ENCODE results near the gene SND1.
A peak's percentile ranks its signal among the peaks of the same experiment; 100 is the strongest.
"Not testable (repeated sequence)": the region's sequence is repeated elsewhere in the genome, so short reads cannot be mapped to it uniquely, and the experiment has no call there.

Gene SND1

DNA sequence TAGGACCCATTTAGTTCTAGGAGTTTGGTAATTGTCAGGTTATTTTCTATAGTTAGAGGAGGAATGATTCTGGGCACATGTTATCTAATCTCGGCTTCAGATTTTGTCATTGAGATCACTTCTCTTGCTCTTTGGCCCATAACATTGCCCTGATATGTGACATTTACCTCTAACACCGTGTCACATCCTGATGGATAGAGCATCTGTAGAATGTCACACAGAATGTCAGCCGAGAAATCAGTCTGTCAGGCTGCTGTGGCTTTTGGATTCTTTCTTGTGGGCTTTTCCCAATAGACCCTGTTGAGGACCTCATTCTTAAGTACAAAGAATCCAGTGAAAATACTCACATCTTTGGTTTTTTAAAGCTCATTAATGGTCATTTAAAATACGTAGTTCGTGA lies 236.8 kb downstream of the SND1 start:
- no peak for DNase-seq (ENCODE audit: low read depth in 2 of 2)

DNA sequence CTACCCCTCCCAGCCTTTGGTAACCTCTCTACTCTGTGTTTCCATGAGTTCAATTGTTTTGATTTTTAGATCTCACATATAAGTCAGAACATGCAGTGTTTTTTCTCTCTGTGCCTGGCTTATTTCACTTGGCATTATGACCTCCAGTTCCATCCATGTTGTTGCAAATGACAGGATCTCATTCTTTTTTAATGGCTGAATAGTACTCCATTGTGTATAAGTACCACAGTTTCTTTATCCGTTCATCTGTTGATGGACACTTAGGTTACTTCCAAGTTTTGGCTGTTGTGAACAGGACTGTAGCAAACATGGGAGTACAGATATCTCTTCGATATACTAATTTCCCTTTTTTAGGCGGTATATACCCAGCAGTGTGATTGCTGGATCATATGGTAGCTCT lies 237.7 kb downstream of the SND1 start:
- DNase-seq (ENCODE audit: low read depth in 2 of 2), result no peak

DNA sequence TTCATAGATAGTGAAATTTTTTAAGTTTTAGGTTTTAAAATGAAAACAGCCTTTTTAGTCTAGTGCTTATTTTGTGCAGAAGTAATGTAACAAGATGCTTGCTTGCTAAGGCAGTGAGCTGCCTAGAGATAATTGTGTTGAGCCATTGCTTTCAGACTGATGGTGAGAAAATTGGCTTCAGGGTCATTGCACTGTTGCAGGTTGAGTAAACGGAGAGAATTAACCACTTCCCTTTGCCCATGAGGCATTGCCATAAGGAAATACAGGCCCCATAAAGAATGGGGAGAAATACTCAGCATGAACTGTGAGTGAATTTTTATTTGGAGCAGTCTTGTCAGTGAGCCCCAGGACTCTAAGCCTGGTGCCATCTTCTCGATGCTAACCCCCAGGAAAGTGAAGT lies 238.7 kb downstream of the SND1 start:
- DNase-seq (ENCODE audit: low read depth in 2 of 2), result no peak

DNA sequence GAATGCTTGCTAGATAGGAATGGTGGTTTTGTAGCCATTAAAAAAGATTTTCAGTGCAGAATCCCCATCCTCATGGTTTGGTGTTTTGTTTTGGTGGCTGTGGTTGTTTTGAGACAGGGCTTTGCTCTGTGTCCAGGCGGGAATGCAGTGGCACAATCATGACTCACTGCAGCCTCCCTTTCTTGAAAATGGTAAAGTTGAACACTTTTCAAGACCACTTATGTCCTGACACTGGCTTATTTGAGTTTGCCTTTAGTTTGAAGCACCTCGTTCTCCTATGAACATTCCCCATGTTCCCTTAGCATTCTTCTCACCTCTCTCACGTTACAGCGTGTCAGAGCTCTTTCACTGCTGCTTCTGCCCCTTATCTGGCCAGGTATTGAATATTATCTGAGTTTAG lies 239.2 kb downstream of the SND1 start:
- DNase-seq (ENCODE audit: low read depth in 2 of 2), result no peak

DNA sequence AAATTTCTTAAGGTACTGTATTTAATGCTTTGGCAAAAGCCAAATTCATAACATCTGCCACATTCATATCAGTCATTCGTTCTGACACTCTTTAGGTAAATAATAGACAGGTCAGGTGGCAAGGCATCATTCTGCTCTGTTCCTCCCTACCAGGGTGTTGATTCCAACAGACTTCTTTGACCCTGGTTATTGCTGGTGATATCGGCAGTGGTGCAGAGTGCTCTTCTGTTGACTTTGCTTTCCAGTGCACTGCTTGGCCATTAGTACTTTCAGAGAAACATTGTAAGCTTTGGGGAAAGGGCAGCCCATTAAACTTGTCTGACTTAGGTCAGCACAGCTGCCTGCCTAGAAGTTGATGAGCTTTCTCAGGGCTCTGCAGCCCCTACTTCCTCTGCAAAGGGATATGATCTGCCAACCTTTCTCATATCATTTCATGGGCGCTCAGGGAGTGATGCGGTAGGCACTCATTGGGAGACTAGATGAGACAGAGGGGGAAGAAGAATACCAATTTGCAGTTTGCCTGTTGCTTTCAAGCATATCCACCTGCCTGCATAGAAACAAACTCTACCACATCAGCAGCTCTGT lies 240.0 kb downstream of the SND1 start:
- DNase-seq (ENCODE audit: low read depth in 2 of 2), result no peak

DNA sequence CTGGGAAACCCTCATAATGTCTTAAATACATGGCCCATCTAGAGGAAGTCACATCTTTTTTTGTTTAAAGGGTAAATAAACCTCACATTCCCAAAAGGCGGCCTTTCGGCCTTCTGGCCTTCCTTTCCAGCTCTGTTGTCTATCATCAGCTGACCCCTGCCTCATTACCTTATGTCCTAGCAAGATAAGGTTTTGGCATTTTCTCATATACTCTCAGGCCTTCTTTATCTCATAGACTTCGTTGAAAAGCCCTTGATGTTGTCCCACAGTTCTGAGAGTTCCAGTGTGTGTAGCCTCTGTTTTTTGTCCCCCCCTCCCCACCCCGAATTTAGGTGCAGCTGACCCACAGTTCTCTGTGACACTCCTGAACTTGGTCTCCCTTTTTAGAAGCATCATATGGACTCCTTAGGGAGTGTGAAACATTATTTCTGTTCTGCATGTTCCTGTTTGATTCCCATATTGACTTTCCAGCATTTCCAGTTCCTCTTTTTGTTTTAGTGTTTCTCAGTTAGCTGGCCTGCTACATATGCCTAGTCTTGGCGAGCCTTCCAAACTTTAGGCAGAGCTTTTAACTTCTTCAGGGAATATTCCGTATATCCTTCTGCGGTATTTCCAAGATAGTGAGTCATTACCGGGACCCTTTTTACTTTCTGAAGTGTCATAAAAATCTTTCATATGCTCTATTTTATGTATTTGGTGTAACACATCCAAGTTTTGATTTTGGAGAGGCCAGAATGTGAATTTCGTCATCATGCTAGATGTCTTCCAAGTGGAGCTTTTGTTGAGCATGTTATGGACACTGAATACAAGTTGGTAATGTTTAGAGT lies 240.7 kb downstream of the SND1 start:
- peak in 1 of 2 experiments; percentile 21 for DNase-seq (ENCODE audit: low read depth in 2 of 2)

DNA sequence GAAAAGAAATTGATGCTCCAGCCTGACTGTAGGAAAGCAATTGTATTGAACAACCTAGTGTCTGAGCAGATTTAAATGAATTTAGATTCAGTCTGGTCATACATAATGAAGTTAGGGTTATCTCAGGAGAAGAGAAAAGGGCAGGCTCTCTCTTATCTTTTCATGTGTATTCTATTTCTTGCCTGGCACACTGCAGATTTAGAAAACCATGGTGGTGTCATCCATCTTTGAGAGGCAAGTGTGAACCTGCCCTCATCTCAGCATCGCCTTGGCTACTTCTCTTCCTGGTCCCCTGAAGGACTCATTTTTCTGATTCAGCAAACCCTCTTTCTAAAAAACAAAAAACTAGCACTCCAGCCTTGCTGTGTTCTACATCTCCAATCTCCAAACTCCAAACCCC lies 241.6 kb downstream of the SND1 start:
- no peak for DNase-seq (ENCODE audit: low read depth in 2 of 2)

DNA sequence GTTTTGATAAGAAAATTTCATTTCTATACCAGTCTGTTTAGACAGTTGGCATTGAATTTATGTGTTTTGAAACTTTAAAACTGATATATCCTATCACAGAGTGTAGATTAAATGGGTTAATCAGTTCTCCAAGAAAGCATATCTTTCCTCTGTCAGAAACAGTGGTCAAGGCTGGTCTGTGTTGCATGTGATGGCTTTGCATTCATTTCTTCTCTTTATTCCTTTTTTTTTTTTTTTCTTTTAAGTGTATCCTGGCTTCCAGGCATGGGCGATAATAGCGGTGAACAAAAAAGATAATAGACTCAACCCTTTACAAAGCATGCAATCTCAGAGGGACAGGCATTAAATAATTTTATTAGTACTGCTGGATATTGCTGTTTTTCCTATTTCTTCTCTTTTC lies 242.6 kb downstream of the SND1 start:
- DNase-seq (ENCODE audit: low read depth in 2 of 2), result no peak

DNA sequence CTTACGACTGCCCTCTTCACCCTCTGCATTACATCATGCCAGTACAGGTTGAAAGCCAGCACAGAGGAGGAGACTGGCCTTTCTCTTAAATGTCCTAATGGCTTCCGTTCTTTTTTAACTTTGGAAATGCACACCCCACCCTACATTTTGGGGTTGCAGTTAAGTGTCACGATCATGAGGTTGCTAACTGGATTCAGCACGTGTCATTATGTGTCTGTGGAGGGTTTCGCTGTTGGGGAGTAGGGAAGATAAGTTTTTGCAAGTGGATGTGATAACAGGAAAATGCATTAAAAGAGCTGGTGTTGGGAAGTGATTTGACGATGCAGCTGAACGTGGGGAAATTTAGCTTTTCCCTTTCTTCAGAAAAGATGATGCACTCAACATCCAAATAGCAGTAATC lies 243.4 kb downstream of the SND1 start:
- no peak for DNase-seq (ENCODE audit: low read depth in 2 of 2)

DNA sequence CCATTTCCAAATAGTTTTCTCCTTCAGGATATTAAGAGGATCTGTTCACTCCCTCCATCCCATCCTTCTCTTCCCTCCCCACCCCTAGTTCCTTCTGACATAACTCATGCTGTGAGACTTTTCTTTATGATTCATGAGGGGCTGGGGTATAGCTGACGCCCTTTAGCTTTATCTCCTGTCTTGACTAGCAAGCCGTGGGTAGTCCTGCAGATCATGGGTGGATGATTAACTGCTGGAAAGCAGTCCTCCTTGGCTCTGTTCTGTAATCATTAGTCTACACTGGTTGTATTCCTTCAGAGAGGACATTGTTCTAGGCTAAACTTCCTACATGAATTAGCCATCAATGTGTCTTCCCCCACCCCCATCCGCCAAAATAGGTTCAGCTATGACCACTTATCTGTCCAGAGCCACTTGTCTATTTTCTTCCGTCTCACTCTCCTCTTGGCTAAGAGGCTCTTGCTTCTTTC lies 243.9 kb downstream of the SND1 start:
- DNase-seq (ENCODE audit: low read depth in 2 of 2), result no peak

DNA sequence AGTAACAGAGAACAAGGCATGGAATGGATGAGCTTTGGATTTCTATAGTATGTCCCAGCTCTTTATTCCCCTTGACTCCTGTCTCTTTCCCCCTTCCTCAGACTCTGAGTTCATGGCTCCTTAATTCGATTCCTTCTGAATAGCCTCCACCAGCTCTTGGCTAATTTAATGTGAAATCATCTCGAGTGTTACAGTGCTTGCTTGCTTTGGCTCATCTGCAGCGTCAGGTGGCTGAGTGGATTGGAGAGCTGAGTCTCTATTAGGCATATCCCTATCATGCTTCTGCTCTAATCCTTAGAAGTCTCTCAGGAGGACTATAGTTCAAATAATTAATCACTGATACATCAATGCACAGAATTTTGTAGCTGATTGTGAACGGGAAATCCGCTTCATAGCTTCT lies 244.7 kb downstream of the SND1 start:
- DNase-seq (ENCODE audit: low read depth in 2 of 2), result no peak

DNA sequence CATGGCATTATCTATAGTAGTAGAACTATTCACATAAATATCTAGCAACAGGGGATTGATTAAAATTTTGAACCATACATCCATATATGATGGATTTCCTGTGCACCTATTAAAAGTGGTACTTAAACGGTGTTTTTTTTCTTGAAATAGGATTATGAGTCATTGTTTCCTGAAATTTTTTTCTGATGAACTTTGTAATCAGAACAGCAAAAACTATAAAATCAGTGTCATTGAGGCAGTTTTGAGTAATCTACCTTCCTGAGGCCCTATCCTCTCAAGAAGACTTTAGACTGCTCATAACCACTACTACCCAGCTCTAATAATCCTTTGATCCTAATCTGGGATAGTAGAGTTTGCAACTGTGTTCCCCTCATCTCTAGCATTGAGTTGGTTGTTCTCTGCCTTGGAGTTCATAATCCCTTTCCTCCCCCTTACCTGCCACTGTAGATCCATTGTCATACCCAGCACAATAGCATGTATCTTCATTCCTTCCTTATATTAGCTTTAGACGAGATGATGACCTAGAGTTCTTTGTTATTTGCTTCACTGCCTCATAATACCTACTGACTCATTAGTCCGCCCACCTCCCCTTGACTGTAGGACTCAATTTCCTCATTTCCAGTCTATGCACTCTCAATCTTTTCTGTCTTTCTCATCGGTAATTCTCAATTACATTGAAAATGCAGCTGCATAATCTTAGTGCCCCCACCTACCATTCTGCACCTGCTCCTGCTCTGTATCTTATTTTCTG lies 245.9 kb downstream of the SND1 start:
- no peak for DNase-seq (ENCODE audit: low read depth in 2 of 2)

DNA sequence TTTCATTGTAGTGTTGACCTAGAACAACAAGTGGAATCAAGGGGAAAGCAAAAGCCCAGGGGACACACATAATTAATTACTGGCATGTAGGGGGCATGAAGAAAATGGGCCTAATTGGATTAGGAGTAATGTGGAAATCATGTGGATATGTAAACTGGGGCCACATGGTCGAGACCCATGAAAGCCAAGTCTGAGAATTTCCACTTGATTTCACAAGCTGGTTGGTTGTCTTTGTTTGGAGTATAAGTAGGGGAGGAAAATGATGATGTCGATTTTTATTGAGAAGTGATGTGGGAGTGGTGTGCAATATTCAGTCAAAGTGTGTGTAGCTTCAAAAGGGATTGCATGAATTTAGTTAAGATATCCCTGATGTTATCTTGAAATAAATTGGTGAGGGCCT lies 247.4 kb downstream of the SND1 start:
- no peak for DNase-seq (ENCODE audit: low read depth in 2 of 2)

DNA sequence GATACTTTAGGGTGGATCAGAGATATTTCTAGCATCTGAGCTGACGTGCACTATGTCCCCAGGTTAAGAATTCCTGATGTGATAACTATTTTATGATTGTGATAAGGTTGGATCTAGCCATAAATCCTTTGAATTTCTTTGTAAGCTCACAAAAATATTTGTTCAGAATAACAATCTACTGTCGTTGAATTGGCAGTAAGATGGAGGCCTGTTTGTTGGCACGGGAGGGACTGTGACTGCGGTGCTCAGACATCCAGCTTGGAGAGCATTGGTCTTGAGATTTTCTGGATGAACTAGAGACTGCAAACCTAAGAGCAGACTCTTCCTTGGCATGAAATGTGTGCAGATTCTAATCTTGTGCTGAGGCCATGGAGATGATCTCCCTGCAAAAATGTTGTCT lies 248.1 kb downstream of the SND1 start:
- no peak for DNase-seq (ENCODE audit: low read depth in 2 of 2)

DNA sequence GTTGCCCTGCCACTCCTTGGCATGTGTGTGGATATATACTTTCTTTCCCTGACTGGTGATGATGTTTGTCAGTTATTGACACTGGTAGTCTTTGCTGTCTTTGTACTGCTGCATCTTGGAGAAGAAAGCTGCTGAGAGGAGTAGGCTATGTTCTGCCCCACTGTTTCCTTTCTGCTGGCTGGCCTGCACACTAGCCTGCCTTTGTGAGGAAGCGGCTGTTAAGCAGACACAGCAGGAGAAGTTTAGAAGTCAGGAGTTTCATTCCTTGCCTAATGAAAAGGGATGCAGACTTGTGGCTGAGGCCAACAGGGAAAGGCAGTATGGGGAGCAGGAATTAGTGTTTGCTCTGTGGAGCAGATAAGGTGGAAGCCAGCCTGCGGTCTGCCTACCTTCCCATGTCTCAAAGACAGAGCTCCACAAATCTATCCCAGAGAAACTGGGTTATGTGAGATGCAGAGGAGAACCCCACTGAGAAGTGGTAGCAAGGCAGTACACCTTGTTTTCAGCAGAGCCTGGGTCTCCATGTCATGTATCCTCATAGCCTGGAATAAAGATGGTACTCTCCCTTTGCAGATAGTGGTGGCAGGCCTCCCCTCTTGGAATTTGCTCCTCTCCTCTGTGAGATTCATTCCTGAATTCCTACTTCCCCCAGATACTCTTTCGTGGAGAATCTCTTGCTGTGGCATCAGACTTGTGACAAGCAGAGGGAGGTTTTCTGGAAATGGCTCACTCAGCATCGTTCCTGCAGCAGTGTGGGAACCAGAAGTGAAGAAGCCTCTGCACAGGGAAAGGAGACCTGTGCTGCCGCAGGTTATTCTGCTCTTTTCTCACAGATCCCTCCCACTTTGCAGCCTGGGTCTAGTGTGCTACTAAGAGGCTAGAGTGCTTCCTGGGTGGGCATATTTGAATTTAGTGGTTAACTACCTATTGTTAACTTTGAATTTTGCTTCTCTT lies 249.0 kb downstream of the SND1 start:
- no peak for DNase-seq (ENCODE audit: low read depth in 2 of 2)

DNA sequence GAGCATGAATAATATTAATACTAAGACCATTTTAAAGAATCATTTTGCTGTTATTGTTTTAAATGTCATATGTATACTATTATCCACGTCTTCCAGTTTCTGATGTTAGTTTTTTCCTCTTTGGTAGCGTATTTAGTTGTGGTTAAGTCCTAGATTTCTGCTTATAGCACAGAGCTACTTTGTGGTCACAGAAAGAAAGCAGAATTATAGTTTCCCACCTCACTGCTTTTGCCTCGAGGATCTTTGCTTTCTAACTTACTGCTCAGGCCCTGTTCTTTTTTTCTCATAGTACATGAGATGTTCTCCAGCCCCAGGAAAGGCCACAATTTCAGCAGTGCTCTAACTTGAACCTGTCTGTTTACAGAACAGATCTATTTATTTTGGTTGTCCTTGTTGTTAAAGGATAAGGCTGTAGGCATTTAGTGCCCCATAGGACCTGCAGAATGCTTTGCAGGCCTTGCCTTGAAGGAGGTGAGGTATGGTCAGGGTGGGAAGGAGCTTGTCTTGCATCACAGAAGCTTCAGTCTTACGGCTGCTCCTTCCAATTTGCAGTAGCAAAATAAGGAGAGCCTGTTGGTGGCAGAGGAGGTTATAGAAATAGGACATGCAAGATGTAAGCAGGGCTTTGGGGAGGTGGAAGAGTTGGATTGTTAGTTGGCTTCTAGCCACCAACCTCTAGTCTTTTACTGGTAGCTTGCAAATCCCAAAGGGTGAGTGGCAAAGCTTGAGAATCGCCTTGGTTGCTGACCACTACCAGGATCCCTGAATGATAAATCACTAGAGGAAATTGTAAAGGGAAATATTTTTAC lies 250.1 kb downstream of the SND1 start:
- no peak for DNase-seq (ENCODE audit: low read depth in 2 of 2)

DNA sequence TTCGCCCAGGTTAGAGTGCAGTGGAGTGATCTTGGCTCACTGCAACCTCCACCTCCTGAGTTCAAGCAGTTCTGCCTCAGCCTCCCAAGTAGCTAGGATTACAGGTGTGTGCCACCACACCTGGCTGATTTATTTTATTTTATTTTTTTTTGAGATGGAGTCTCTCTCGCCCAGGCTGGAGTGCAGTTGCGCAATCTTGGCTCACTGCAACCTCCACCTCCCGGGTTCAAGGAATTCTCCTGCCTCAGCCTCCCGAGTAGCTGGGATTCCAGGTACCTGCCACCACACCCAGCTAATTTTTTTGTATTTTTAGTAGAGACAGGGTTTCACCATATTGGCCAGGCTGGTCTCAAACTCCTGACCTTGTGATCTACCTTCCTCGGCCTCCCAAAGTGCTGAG lies 250.8 kb downstream of the SND1 start:
- DNase-seq (ENCODE audit: low read depth in 2 of 2), result not testable (repeated sequence)

DNA sequence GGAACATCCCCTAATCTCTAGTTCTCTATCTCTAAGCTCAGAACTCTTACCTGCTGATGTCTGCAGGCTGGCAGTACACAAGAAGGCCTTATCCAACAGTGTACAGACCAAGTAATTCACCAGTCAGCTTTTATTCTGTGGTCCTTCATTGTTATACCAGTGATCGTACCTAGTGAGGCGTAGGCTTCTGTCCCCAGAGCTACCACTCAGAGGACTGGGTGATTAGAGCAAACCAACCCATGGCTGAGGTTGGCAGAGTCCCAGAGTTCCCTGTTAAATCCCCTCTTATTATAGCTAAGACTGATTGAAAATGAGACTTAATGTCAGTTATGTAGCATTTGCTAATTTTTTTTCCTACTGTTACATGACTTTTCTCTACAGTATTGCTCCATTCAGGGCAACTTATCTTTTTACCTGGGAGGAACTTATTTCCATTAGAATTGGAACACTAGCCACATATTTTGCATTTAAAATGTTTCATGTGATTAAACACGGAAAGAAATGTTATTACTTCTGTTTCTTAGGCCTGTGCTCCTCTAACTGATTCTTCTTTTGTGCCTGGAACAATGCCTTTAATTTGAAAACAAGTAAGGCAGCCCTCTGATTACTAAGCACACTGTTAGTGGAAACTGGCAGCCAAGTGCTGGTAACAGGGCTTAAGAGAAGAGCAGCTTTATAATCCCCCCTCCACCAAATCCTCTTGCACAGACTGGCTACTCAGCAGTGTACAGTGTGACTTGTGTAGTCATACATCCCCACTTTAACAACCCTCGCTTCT lies 252.1 kb downstream of the SND1 start:
- no peak for DNase-seq (ENCODE audit: low read depth in 2 of 2)

DNA sequence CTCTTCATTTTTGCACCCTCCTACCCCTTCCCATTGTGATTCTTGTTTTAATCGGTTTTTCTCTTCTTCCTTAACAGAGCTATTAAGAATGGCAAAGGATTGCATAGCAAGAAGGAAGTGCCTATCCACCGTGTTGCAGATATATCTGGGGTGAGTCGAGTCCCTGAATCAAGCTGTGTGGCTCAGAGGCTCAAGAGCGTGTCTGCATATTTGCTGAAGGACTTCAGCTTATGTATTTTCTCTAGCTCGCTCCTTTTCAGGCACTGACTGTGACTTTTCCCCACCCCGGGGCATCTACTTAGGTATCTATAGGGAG lies 252.6 kb downstream of the SND1 start:
- no peak for DNase-seq (ENCODE audit: low read depth in 2 of 2)

DNA sequence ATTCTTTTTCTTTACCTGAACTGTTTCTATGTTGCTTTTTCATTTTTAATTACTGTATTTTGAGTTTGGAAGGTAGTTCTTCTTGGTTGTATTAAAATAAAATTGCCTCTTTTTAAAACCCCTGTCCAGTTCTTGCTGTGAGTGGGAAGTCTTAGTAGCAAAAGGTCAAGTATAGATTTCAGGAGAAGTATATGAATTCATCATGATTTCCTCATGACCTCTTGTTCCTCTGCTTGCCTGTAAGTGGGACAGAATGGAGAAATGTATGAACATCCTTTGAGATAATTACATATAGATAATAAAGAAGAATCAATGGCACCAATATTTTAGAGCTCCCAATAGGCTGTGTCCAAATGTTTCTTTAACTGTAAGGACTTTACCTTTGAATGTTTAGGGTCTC lies 253.0 kb downstream of the SND1 start:
- no peak for DNase-seq (ENCODE audit: low read depth in 2 of 2)
